Measurements from ENCODE around the gene CDKAL1. TPM values are rescaled to one million over a fixed set of nuclear protein-coding genes. Genes with fewer than 3 reads are reported as not detected.

Gene CDKAL1
- total and polyA plus RNA-seq, 9 of the 15 experiments (the other 6 are each of a cell fraction or from before 2014, with no cell fraction given): 11.2 to 36.3 (median 20.1) TPM

GRCh38 chr6:20608356-20608755 lies 74.1 kb downstream of the CDKAL1 start:
- Histone ChIP-seq H2AFZ (ENCODE audit: low read depth, low read length) (no peak overlapping the region), H3K36me3 (ENCODE audit: control insufficient read depth, insufficient read depth, low read length) (no peaks in the 10 kb centered on the region), H4K20me1 (replicated peaks; ENCODE audit: control insufficient read depth, insufficient read depth, low read length) (no peaks in the 10 kb centered on the region), H3K4me2 (ENCODE audit: insufficient read depth, low read length) (no peak overlapping the region), H3K79me2 (ENCODE audit: control insufficient read depth, insufficient read depth, low read length) (no peaks in the 10 kb centered on the region), H3K9me1 (ENCODE audit: control insufficient read depth, insufficient read depth, low read length) (no peaks in the 10 kb centered on the region), H3K4me1 (replicated peaks in 1 of 2; ENCODE audit: control insufficient read depth in 2 of 2, insufficient read depth in 2 of 2, low read length in 2 of 2) (peaks cover 0 to 8% of the 10 kb centered on the region in 2 experiments; a peak in 2 of 5 replicates), H3K27ac (ENCODE audit: extremely low read depth, low read depth, low read length) (no peak overlapping the region), H3K9me3 (replicated peaks; ENCODE audit: control insufficient read depth, insufficient read depth, low read depth, low read length) (no peaks in the 10 kb centered on the region), H3K9ac (ENCODE audit: insufficient read depth in 1 of 2, low read depth in 2 of 2, low read length in 2 of 2) (no peak overlapping the region), H3K4me3 (no peak overlapping the region), H3K27me3 (ENCODE audit: control insufficient read depth in 2 of 2, insufficient read depth in 2 of 2, low read length in 2 of 2) (no peaks in the 10 kb centered on the region)
- ChIA-PET POLR2A (no interaction called here), CTCF (ENCODE audit: low intra/inter-chr PET ratio) (no interaction called here)
- TF ChIP-seq NEUROD1 (IDR thresholded peaks at IDR 0.05; ENCODE audit: borderline replicate concordance, low read depth, low read length, partially characterized antibody): no peak
- no peak for TF ChIP-seq FOXK1 (CRISPR knock-in tag; IDR thresholded peaks at IDR 0.05; ENCODE audit: borderline replicate concordance)
- TF ChIP-seq ZNF644 (tag; IDR thresholded peaks at IDR 0.05; ENCODE audit: low read depth): no peak
- no peak for TF ChIP-seq ZNF184 (CRISPR knock-in tag; IDR thresholded peaks at IDR 0.05)
- TF ChIP-seq ZNF12 (CRISPR knock-in tag; IDR thresholded peaks at IDR 0.05): no peak
- DNase-seq (ENCODE audit: extremely low read depth in 1 of 4, low spot score in 3 of 4): no peak
- FAIRE-seq: no peak
- 87% methylated on average over 4 of the region's 4 CpGs for WGBS (ENCODE audit: insufficient coverage, low coverage, missing lambda C conversion rate)
- no TSS peak for BruUV-seq (replicated peaks)
- ATAC-seq: no peak
- in situ Hi-C loops (cut with MboI) (no loop called here), intact Hi-C loops (cut with micrococcal nuclease) (no loop called here)

GRCh38 chr6:20608905-20609304 lies 74.6 kb downstream of the CDKAL1 start:
- H3K4me3 ChIP-seq: no peak overlapping the region
- no peaks in the 10 kb centered on the region for H4K20me1 ChIP-seq (replicated peaks; ENCODE audit: control insufficient read depth, insufficient read depth, low read length)
- H3K79me2 ChIP-seq (ENCODE audit: control insufficient read depth, insufficient read depth, low read length): no peaks in the 10 kb centered on the region
- H3K4me1 ChIP-seq (replicated peaks in 1 of 2; ENCODE audit: control insufficient read depth in 2 of 2, insufficient read depth in 2 of 2, low read length in 2 of 2): peaks cover 0 to 7% of the 10 kb centered on the region in 2 experiments; a peak in 2 of 5 replicates
- POLR2A ChIA-PET: no interaction called here
- FAIRE-seq: no peak
- H3K9me1 ChIP-seq (ENCODE audit: control insufficient read depth, insufficient read depth, low read length): no peaks in the 10 kb centered on the region
- H3K4me2 ChIP-seq (ENCODE audit: insufficient read depth, low read length): no peak overlapping the region
- no peak overlapping the region for H3K27ac ChIP-seq (ENCODE audit: extremely low read depth, low read depth, low read length)
- no peaks in the 10 kb centered on the region for H3K27me3 ChIP-seq (ENCODE audit: control insufficient read depth in 2 of 2, insufficient read depth in 2 of 2, low read length in 2 of 2)
- no peak for DNase-seq (ENCODE audit: extremely low read depth in 1 of 4, low spot score in 3 of 4)
- CTCF ChIA-PET (ENCODE audit: low intra/inter-chr PET ratio): interaction anchor here (0.6 kb wide), 1 partner anchor 1139 kb away, joined by 3 read pairs; no protein-coding TSS in a partner anchor
- intact Hi-C loops (cut with micrococcal nuclease): no loop called here
- WGBS (ENCODE audit: insufficient coverage, low coverage, missing lambda C conversion rate): 79% methylated on average over 2 of the region's 2 CpGs
- no peaks in the 10 kb centered on the region for H3K9me3 ChIP-seq (replicated peaks; ENCODE audit: control insufficient read depth, insufficient read depth, low read depth, low read length)
- H3K36me3 ChIP-seq (ENCODE audit: control insufficient read depth, insufficient read depth, low read length): no peaks in the 10 kb centered on the region
- in situ Hi-C loops (cut with MboI): no loop called here
- H3K9ac ChIP-seq (ENCODE audit: insufficient read depth in 1 of 2, low read depth in 2 of 2, low read length in 2 of 2): no peak overlapping the region
- no TSS peak for BruUV-seq (replicated peaks)
- H2AFZ ChIP-seq (ENCODE audit: low read depth, low read length): no peak overlapping the region
- ATAC-seq: no peak
- no peak for TF ChIP-seq ZBTB7A (IDR thresholded peaks at IDR 0.05; ENCODE audit: borderline replicate concordance, control insufficient read depth, low read depth, low read length)
- TF ChIP-seq ZNF511 (CRISPR knock-in tag; IDR thresholded peaks at IDR 0.05): no peak
- no peak for TF ChIP-seq CBFA2T3 (IDR thresholded peaks at IDR 0.05)
- TF ChIP-seq ZNF212 (CRISPR knock-in tag; IDR thresholded peaks at IDR 0.05): no peak
- TF ChIP-seq E2F8 (IDR thresholded peaks at IDR 0.05; ENCODE audit: low read depth, partially characterized antibody): no peak
- no peak for TF ChIP-seq MITF (IDR thresholded peaks at IDR 0.05)

All from K562 (cell line).